ENCODE measurements around the gene TRPM1.

Gene TRPM1

DNA sequence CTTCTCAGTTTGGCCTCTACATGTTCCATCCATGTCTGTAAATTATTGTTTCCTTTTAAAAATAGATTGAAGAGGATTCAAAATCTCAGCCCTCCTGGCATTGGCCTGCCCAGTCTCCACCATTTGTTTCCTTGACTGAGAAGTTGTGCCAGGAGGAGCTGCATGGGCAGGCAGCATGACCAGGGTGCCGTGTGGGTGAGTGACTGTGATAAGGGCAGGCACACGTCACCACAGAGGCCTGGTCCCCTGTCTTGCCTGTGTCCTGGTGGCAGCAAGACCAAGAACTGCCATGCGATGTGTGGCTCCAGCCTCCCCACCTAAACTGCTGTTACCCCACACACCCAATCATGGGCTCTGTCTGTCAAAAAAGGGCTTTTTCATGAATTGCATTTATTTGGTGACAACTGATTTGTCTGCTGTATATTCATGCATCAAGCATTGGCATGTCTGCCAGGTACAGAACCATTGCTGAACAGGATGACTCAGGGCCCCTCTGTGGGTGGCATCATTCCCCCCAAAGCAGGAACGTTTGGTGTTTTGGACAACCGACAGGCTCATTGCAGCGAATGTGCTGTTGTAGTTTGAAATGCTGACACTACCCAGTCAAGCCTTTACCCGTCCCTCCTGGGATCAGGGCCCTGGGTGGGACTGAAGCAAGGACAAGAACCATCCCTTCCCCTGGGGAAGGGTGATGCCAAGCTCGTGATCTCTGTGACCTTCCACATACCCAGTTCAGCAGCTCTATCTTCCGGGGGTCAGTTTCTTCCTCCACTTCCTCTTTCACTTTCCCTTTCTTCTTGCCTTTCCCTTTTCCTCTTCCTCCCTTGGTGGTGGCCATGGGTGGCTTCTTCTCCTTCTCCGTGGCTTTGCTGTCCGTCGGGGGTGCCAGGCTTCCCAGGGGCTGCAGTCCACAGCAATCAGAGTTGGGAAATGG lies 51.6 kb downstream of the TRPM1 start:
- DNase-seq (ENCODE audit: low read depth in 2 of 2), result no peak

DNA sequence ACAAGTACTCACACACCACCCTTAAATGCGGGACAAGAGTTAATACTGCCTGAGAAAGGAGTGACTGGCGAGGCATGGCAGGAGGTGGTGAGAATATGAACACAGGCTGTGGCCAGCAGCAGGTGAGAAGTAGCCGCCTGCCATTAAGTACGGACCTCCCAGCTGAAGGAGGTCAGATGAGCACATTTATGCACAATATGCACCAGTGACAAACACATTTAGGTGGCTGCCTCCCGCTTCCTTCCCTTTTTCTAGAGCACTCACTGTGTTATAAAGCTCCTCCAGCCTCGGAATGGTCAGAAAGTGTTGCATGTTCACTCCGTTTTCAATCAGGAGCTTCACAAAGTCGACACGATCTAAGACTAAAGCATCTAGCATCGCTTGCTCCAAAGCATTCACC lies 52.4 kb downstream of the TRPM1 start:
- DNase-seq (ENCODE audit: low read depth in 2 of 2), result no peak

DNA sequence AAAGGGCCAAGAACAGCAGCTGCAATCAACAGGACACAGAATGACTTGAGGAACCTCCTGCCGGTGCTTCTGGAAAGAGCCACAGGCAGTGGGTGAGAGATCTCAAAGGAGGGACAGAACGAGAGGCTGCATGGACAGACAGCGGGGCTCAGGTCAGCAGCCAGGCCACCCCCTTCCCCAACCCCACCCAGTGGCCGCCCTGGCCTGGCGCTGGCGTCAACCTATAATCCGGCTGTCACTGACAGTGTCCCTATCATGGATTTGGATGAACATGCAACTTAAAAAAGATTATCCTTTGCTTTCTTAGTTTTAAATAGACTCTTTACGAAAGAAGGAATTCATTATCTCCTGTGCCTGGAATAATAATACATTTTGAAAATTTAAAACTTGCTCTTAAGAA lies 54.1 kb downstream of the TRPM1 start:
- DNase-seq (ENCODE audit: low read depth in 2 of 2), result no peak

- no peak for DNase-seq (ENCODE audit: low read depth in 2 of 2)
These were observed 54.7 kb downstream of the TRPM1 start for GRCh38 chr15:31046759-31047359.

- DNase-seq (ENCODE audit: low read depth in 2 of 2), result no peak
These were observed 55.9 kb downstream of the TRPM1 start for GRCh38 chr15:31045606-31046005.

DNA sequence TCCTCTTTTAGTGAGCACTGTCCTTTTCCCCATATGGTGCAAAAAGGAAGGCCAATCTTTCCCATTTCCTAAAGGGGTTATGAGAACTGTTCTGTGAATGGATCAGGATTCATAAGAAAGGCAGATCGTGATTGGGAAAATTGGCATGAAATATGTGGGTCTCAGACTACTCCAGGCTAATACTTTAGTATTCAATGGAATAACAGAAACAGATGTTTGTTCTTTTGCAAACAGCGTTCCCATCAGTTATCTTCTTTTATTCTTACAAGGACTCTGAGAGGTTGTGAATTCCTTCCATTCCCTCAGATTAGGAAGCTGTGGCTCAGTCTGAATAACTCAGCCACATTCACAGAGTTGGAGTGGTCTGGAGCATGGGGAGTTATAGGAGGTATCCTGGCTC lies 58.8 kb downstream of the TRPM1 start:
- DNase-seq (ENCODE audit: low read depth in 2 of 2), result no peak

- no peak for DNase-seq (ENCODE audit: low read depth in 2 of 2)
These were observed 59.9 kb downstream of the TRPM1 start for GRCh38 chr15:31041610-31042009.

DNA sequence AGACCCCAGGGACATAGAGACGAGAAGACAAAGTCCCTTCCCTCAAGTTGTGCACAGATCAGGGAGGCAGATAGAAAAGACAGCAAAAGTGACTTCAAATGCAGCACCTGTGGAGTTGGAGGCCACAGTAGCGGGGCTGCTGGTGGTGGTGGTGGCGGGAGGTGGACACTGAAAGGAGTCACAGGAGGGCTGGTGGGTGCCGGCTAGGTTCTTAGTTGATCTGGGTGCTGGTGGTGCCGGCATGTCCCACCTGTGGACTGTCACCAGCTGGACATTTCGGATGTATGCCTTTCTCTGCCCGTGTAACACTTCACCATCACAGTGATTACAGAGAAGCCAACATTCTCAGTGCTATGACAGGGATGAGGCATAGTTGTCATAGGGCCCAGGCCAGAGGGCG lies 60.9 kb downstream of the TRPM1 start:
- no peak for DNase-seq (ENCODE audit: low read depth in 2 of 2)

DNA sequence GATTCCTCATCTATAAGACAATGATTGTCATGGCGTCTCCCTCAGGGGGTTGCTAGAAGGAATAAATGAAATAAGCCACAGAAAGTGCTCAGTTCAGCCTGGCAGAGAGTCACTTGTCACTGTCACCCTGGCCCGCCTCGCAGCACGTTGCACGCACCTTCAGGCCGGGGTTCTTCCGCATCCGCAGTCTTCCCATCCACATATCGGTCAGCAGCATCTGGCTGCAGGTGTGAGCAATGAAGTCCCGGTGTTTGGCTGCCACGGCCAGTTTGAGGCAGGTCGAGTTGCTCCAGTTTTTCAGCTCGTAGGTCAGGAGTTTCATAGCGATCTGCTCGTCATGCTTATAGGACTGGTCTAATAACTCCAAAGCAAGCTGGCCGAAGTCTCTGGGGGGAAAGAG lies 61.6 kb downstream of the TRPM1 start:
- no peak for DNase-seq (ENCODE audit: low read depth in 2 of 2)

DNA sequence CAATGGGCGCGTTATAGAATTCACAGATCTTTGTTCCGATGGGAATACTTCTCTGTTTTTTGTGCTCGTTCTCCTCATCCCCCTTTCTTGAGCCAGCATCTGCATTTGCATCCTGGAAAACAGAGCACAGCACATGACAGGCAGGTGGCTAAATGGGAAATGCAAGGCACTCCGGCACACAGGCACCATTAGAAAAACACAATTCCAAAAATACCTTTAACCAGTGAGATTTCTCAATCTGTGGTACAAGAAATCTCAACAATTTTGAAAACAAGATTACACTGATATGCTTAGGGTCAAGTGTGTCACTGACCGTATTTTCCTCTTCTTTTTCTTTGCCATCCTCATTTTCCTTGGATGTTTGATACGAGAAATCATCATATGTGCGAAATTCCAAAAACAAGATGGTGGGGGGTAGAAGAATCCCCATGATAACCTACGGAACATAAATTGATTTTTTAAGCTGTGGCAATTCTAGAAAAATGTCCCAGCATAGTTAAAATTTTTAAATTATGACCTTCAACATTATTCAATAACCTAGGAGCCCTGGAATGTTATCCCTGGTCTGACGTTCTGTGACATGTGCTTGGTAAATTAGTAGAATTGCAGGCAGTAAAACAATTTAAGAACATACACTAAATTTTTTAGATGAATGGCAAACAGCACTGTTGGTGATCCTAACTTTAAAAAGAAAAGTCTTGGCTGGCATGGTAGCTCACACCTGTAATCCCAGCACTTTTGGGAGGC lies 63.6 kb downstream of the TRPM1 start:
- DNase-seq (ENCODE audit: low read depth in 2 of 2), result no peak

DNA sequence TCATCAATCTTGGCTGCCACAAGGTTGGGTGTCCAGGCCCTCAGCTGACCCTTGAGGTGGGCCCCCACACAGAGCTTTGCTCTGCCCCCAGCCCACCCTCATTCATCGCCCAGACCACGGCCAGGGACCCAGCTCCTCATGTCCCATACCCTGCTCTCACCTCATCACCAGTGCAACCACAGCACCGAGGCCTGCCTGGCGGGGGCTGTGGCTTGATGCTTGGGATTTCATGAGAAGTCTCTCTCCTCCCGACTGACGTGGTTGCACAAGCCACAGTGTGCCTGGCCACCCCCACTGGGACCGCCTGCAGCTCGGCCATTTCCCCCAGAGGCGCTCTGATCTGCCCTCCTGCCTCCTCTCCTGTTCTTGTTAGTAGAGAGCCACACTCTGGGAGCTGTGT lies 64.7 kb downstream of the TRPM1 start:
- no peak for DNase-seq (ENCODE audit: low read depth in 2 of 2)

DNA sequence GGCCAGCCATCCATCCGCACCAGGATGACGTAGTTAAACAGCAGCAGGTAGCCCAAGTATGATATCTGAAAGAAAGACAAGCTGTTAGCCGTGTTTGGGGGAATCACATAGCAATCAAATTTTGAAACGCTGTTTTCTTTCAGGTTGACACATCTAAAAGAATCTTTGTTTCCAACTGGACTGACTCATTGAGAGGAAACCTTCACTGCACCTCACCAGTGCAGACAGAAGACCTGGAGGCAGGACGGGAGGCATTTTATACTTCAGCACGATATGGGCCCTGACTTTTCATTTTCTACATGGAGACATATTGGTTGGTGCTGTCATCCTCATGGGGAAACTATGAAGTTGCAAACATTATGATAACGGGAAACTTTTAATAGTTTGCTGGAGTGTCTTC lies 65.9 kb downstream of the TRPM1 start:
- DNase-seq (ENCODE audit: low read depth in 2 of 2), result no peak

DNA sequence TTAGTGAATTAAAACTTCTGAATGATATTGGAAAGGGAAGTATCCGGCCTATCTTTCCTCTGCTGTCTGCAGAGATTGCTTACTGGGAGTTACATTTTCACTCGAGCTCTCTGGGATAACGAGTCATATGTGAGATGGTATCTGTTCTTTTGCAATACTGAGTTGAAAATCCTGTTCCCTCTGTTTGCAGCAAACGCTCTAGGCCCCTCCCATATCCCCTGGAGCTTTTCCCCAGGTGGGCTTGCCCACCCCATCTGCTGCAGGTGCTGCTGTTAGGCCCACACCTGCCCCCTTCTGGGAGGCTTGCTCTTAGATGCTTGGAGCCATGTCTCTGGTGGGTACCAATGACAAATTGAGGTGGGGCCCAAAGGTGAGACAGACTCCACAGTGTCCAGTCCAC lies 67.4 kb downstream of the TRPM1 start:
- DNase-seq (ENCODE audit: low read depth in 2 of 2), result no peak

DNA sequence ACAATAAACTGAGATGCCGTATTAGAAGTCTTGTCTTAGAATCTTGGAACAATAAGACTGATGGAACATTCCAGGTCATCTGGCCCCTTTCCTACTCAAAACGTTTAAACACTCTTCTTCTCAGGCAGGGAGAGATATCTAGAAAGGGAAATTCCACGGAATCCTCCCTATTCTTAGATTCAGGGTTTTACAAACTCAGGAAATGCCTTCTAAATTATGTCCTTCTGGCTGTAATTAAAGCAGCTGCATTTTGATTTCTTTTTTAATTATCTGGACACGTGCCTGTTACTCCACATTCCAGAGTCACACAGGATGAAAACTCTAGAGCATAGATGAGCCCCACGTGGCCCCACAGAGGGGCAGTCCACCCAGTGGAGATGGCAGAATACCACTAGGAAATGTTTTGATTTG lies 68.6 kb downstream of the TRPM1 start:
- DNase-seq (ENCODE audit: low read depth in 2 of 2), result no peak

DNA sequence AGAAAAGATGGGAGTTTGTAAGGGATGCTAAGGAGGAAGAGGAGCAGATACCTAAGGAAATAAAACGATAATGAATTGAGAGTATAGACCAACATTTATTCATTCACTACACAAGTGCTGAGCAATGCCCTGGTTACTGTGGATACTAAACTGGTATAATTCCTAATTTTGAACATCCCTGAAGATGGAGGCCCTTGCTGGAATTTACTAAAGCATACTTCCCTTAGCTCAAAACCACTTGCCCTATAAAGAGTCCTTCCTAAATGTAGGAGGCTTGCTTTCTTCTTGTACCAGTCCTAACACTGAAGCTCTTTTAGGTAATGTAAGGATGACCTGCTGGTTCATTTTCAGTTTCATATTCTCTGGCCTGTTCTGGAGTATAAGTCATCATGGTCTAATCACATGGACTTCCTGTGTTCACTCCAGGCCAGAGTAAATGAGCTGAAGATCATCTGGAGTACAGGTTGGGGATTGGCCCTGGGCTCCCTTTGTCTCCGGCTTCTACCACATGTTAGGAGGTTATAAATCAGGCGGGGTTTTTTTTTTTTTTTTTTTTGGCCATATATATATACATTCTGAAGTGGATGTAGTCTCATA lies 70.0 kb downstream of the TRPM1 start:
- no peak for DNase-seq (ENCODE audit: low read depth in 2 of 2)

GRCh38 chr15:31027910-31028578 lies 73.5 kb downstream of the TRPM1 start:
- DNase-seq (ENCODE audit: low read depth in 2 of 2), result no peak

GRCh38 chr15:31025996-31026395 lies 75.5 kb downstream of the TRPM1 start:
- no peak for DNase-seq (ENCODE audit: low read depth in 2 of 2)

DNA sequence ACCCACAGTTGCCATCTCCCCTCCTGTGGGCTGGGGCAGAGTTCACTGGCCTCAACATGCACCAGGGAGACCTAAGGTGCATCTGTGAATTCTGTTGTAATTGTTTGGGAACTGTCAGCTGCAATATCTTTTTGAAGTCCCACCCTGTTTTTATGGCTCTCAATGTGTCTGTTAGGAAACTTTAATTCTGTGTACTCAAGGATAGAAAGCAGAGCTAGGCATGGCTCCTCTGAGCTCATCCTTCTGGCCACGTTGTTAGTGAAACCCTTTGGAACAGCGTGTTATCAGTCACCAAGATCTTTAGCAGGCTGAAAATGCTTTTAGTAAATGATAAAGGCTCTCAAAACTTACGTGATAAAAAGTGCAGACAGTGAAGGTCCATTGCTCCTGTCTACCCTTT lies 76.5 kb downstream of the TRPM1 start:
- DNase-seq (ENCODE audit: low read depth in 2 of 2), result no peak

GRCh38 chr15:31024330-31024729 lies 77.2 kb downstream of the TRPM1 start:
- no peak for DNase-seq (ENCODE audit: low read depth in 2 of 2)

GRCh38 chr15:31023841-31024240 lies 77.7 kb downstream of the TRPM1 start:
- no peak for DNase-seq (ENCODE audit: low read depth in 2 of 2)

DNA sequence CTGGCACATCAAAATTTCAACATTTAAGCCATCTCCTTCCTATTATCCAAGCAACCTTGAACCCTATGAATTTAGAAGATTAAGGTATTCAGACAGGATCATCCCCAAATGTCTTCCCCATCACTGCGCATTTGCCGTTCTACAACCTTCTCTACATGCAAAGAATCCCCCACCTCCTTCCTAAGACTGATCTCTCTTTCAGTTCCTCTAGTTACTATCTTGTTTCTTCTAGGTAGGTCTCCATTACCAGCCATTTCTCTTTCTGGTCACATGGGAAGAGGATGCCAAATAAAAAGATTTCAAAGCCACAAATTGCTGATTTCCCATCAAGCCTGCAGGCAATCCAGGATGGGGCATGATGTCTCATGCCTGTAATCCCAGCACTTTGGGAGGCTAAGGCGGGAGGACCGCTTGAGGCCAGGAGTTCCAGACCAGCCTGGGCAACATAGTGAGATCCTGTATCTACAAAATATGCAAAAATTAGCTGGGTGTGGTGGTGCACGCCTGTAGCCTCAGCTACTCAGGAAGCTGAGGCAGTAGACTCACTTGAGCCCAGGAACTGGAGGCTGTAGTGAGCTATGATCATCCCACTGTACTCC lies 80.4 kb downstream of the TRPM1 start:
- DNase-seq (ENCODE audit: low read depth in 2 of 2), result no peak

Data from activated CD4-positive, alpha-beta T cell treated with anti-CD3 and anti-CD28 coated beads for 24 hours (primary cell).